Measurements from ENCODE around the gene WNK2.

The WNK2 gene

GRCh38 chr9:93317495-93318094 lies 133.7 kb downstream of the WNK2 start:
- H3K23ac ChIP-seq (ENCODE audit: low read depth, low read length, poor library complexity): no peak overlapping the region
- no peak overlapping the region for H2AK5ac ChIP-seq (ENCODE audit: low read depth, low read length)
- H2BK12ac ChIP-seq (ENCODE audit: low read length): no peak overlapping the region
- H3K27ac ChIP-seq (replicated peaks; ENCODE audit: low read length): no peak overlapping the region
- no peak overlapping the region for H4K8ac ChIP-seq (ENCODE audit: low read depth, low read length)
- no peaks in the 10 kb centered on the region for H3K36me3 ChIP-seq (replicated peaks in 1 of 2; ENCODE audit: control insufficient read depth in 2 of 2, insufficient read depth in 2 of 2, low read length in 2 of 2)
- peaks cover 1% of the 10 kb centered on the region for H3K79me1 ChIP-seq (ENCODE audit: low read depth, low read length)
- no peak overlapping the region for H2BK15ac ChIP-seq (ENCODE audit: low read length)
- no peaks in the 10 kb centered on the region for H3K9me3 ChIP-seq (replicated peaks in 1 of 2; ENCODE audit: control insufficient read depth in 2 of 2, insufficient read depth in 1 of 2, low read depth in 1 of 2, low read length in 2 of 2)
- no peak overlapping the region for H4K91ac ChIP-seq (ENCODE audit: low read depth, low read length, poor library complexity)
- peak overlapping the region; percentile 71 for H3K14ac ChIP-seq (ENCODE audit: low read length)
- no peak overlapping the region for H2BK120ac ChIP-seq (ENCODE audit: low read depth, low read length)
- no peak overlapping the region for H3K4me2 ChIP-seq (ENCODE audit: insufficient read depth, low read length, poor library complexity, severe bottlenecking)
- H2AFZ ChIP-seq (ENCODE audit: low read length): no peak overlapping the region
- H3K4ac ChIP-seq (ENCODE audit: low read length): no peak overlapping the region
- WGBS, 2 donors (ENCODE audit: extremely low coverage in 2 of 2, insufficient read length in 2 of 2, insufficient replicate concordance in 1 of 2): no CpG with 5 or more reads among the region's 30 CpGs
- H3K4me1 ChIP-seq (ENCODE audit: control insufficient read depth in 2 of 2, insufficient read depth in 1 of 2, low read depth in 1 of 2, low read length in 2 of 2): no peaks in the 10 kb centered on the region
- no peak overlapping the region for H3K4me3 ChIP-seq (ENCODE audit: low read length in 2 of 2)
- H3K9ac ChIP-seq (ENCODE audit: low read depth, low read length, poor library complexity): no peak overlapping the region
- DNase-seq (ENCODE audit: low spot score): no peak
- H3K27me3 ChIP-seq (ENCODE audit: control insufficient read depth in 3 of 3, insufficient read depth in 3 of 3, low read depth in 1 of 3, low read length in 3 of 3): no peaks in the 10 kb centered on the region
- H2BK5ac ChIP-seq (ENCODE audit: low read length): no peak overlapping the region
- peak overlapping the region; percentile 5 for H3K18ac ChIP-seq (ENCODE audit: low read length)

- Histone ChIP-seq H3K79me1 (ENCODE audit: low read depth, low read length) (peaks cover 1% of the 10 kb centered on the region), H3K9ac (ENCODE audit: low read depth, low read length, poor library complexity) (peak overlapping the region; percentile 60), H2AFZ (ENCODE audit: low read length) (no peak overlapping the region), H3K27me3 (ENCODE audit: control insufficient read depth in 3 of 3, insufficient read depth in 3 of 3, low read depth in 1 of 3, low read length in 3 of 3) (no peaks in the 10 kb centered on the region), H4K8ac (ENCODE audit: low read depth, low read length) (no peak overlapping the region), H3K4me1 (ENCODE audit: control insufficient read depth in 2 of 2, insufficient read depth in 1 of 2, low read depth in 1 of 2, low read length in 2 of 2) (no peaks in the 10 kb centered on the region), H3K4me2 (ENCODE audit: insufficient read depth, low read length, poor library complexity, severe bottlenecking) (no peak overlapping the region), H2AK5ac (ENCODE audit: low read depth, low read length) (no peak overlapping the region), H2BK120ac (ENCODE audit: low read depth, low read length) (no peak overlapping the region), H3K18ac (ENCODE audit: low read length) (no peak overlapping the region), H3K4ac (ENCODE audit: low read length) (no peak overlapping the region), H3K27ac (replicated peaks; ENCODE audit: low read length) (no peak overlapping the region), H3K4me3 (ENCODE audit: low read length in 2 of 2) (peak overlapping the region in 1 of 2 donors; percentile 15), H3K23ac (ENCODE audit: low read depth, low read length, poor library complexity) (peak overlapping the region; percentile 57), H4K91ac (ENCODE audit: low read depth, low read length, poor library complexity) (no peak overlapping the region), H2BK12ac (ENCODE audit: low read length) (no peak overlapping the region), H3K36me3 (replicated peaks in 1 of 2; ENCODE audit: control insufficient read depth in 2 of 2, insufficient read depth in 2 of 2, low read length in 2 of 2) (no peaks in the 10 kb centered on the region), H2BK5ac (ENCODE audit: low read length) (no peak overlapping the region), H3K14ac (ENCODE audit: low read length) (no peak overlapping the region), H2BK15ac (ENCODE audit: low read length) (no peak overlapping the region), H3K9me3 (replicated peaks in 1 of 2; ENCODE audit: control insufficient read depth in 2 of 2, insufficient read depth in 1 of 2, low read depth in 1 of 2, low read length in 2 of 2) (no peaks in the 10 kb centered on the region)
- DNase-seq (ENCODE audit: low spot score): no peak
- no CpG with 5 or more reads among the region's 9 CpGs for WGBS, 2 donors (ENCODE audit: extremely low coverage in 2 of 2, insufficient read length in 2 of 2, insufficient replicate concordance in 1 of 2)
These were observed 134.5 kb downstream of the WNK2 start for GRCh38 chr9:93318480-93318879.

- Histone ChIP-seq H3K23ac (ENCODE audit: low read depth, low read length, poor library complexity) (peak overlapping the region; percentile 98), H3K36me3 (replicated peaks in 1 of 2; ENCODE audit: control insufficient read depth in 2 of 2, insufficient read depth in 2 of 2, low read length in 2 of 2) (no peaks in the 10 kb centered on the region), H2BK15ac (ENCODE audit: low read length) (no peak overlapping the region), H3K18ac (ENCODE audit: low read length) (peak overlapping the region; percentile 85), H3K27ac (replicated peaks; ENCODE audit: low read length) (no peak overlapping the region), H3K14ac (ENCODE audit: low read length) (peak overlapping the region; percentile 47), H2BK12ac (ENCODE audit: low read length) (no peak overlapping the region), H3K9me3 (replicated peaks in 1 of 2; ENCODE audit: control insufficient read depth in 2 of 2, insufficient read depth in 1 of 2, low read depth in 1 of 2, low read length in 2 of 2) (no peaks in the 10 kb centered on the region), H3K4me3 (ENCODE audit: low read length in 2 of 2) (no peak overlapping the region), H3K79me1 (ENCODE audit: low read depth, low read length) (peaks cover 1% of the 10 kb centered on the region), H3K4me1 (ENCODE audit: control insufficient read depth in 2 of 2, insufficient read depth in 1 of 2, low read depth in 1 of 2, low read length in 2 of 2) (no peaks in the 10 kb centered on the region), H4K8ac (ENCODE audit: low read depth, low read length) (no peak overlapping the region), H3K4me2 (ENCODE audit: insufficient read depth, low read length, poor library complexity, severe bottlenecking) (no peak overlapping the region), H2BK120ac (ENCODE audit: low read depth, low read length) (no peak overlapping the region), H2AK5ac (ENCODE audit: low read depth, low read length) (no peak overlapping the region), H2AFZ (ENCODE audit: low read length) (no peak overlapping the region), H3K4ac (ENCODE audit: low read length) (peak overlapping the region; percentile 53), H3K27me3 (ENCODE audit: control insufficient read depth in 3 of 3, insufficient read depth in 3 of 3, low read depth in 1 of 3, low read length in 3 of 3) (no peaks in the 10 kb centered on the region), H3K9ac (ENCODE audit: low read depth, low read length, poor library complexity) (no peak overlapping the region), H4K91ac (ENCODE audit: low read depth, low read length, poor library complexity) (no peak overlapping the region), H2BK5ac (ENCODE audit: low read length) (peak overlapping the region; percentile 66)
- no peak for DNase-seq (ENCODE audit: low spot score)
- no CpG with 5 or more reads among the region's 13 CpGs for WGBS, 2 donors (ENCODE audit: extremely low coverage in 2 of 2, insufficient read length in 2 of 2, insufficient replicate concordance in 1 of 2)
These were observed 135.5 kb downstream of the WNK2 start for GRCh38 chr9:93319301-93319991.

GRCh38 chr9:93319992-93320500 lies 136.1 kb downstream of the WNK2 start:
- H3K4ac ChIP-seq (ENCODE audit: low read length): no peak overlapping the region
- no peak overlapping the region for H3K4me2 ChIP-seq (ENCODE audit: insufficient read depth, low read length, poor library complexity, severe bottlenecking)
- peak overlapping the region; percentile 80 for H3K23ac ChIP-seq (ENCODE audit: low read depth, low read length, poor library complexity)
- H3K9me3 ChIP-seq (replicated peaks in 1 of 2; ENCODE audit: control insufficient read depth in 2 of 2, insufficient read depth in 1 of 2, low read depth in 1 of 2, low read length in 2 of 2): no peaks in the 10 kb centered on the region
- H3K79me1 ChIP-seq (ENCODE audit: low read depth, low read length): peaks cover 1% of the 10 kb centered on the region
- no peak for DNase-seq (ENCODE audit: low spot score)
- H2BK12ac ChIP-seq (ENCODE audit: low read length): no peak overlapping the region
- peak overlapping the region; percentile 85 for H3K18ac ChIP-seq (ENCODE audit: low read length)
- H4K91ac ChIP-seq (ENCODE audit: low read depth, low read length, poor library complexity): no peak overlapping the region
- no CpG with 5 or more reads among the region's 19 CpGs for WGBS, 2 donors (ENCODE audit: extremely low coverage in 2 of 2, insufficient read length in 2 of 2, insufficient replicate concordance in 1 of 2)
- H2BK120ac ChIP-seq (ENCODE audit: low read depth, low read length): no peak overlapping the region
- H4K8ac ChIP-seq (ENCODE audit: low read depth, low read length): no peak overlapping the region
- no peak overlapping the region for H2BK15ac ChIP-seq (ENCODE audit: low read length)
- H3K27ac ChIP-seq (replicated peaks; ENCODE audit: low read length): no peak overlapping the region
- H3K27me3 ChIP-seq (ENCODE audit: control insufficient read depth in 3 of 3, insufficient read depth in 3 of 3, low read depth in 1 of 3, low read length in 3 of 3): no peaks in the 10 kb centered on the region
- peak overlapping the region; percentile 47 for H3K14ac ChIP-seq (ENCODE audit: low read length)
- H2AFZ ChIP-seq (ENCODE audit: low read length): no peak overlapping the region
- peak overlapping the region; percentile 60 for H3K9ac ChIP-seq (ENCODE audit: low read depth, low read length, poor library complexity)
- H3K4me3 ChIP-seq (ENCODE audit: low read length in 2 of 2): no peak overlapping the region
- no peaks in the 10 kb centered on the region for H3K36me3 ChIP-seq (replicated peaks in 1 of 2; ENCODE audit: control insufficient read depth in 2 of 2, insufficient read depth in 2 of 2, low read length in 2 of 2)
- H2BK5ac ChIP-seq (ENCODE audit: low read length): peak overlapping the region; percentile 66
- no peak overlapping the region for H2AK5ac ChIP-seq (ENCODE audit: low read depth, low read length)
- H3K4me1 ChIP-seq (ENCODE audit: control insufficient read depth in 2 of 2, insufficient read depth in 1 of 2, low read depth in 1 of 2, low read length in 2 of 2): no peaks in the 10 kb centered on the region

Measured in neuronal stem cell (in vitro differentiated cells).